CD4-positive, alpha-beta T cell (primary cell): Measurements from ENCODE around the gene DNAL1. TPM values are rescaled to one million over a fixed set of nuclear protein-coding genes. Genes with fewer than 3 reads are reported as not detected.

Experiments used
- ATAC-seq: fragments of 200-7000 bp; cut with Tn5 transposase; one replicate; pipeline ENCODE4 v1.10.0; 2022; ENCODE audit warnings: mild to moderate bottlenecking; ENCODE audit not compliant: poor library complexity
- CTCF ChIA-PET: fragments of 350-600 bp; sonication (Branson Sonifier 250); formaldehyde crosslinking; loops from one replicate; lab custom pipeline; 2021; ENCODE audit warnings: antibody characterized with exemption, inconsistent platforms; lab: Charles Lee
- POLR2A ChIA-PET: fragments of 350-600 bp; sonication (Branson Sonifier 250); formaldehyde crosslinking; loops from one replicate; lab custom pipeline; 2021; ENCODE audit warnings: antibody characterized with exemption, inconsistent platforms; lab: Charles Lee
- DNase-seq, 14 experiments: peaks; one replicate each; pipeline ENCODE4 v3.0.0-alpha.2; 2013 to 2020; ENCODE audit warnings: mixed read lengths in 2 of 14
- H3K27ac ChIP-seq, 2 donors: one replicate each; pipeline versions ENCODE4 v1.5.1 to v1.7.0; 2013; ENCODE audit warnings: low read length in 2 of 2, low read depth in 1 of 2, mild to moderate bottlenecking in 1 of 2
- H3K27me3 ChIP-seq, 2 experiments: 1 replicate in 1 of 2; 2 replicates in 1 of 2; pipeline versions ENCODE4 v1.6.1 to v1.7.0; 2013; ENCODE audit warnings: low read length in 2 of 2, control low read depth in 1 of 2, mild to moderate bottlenecking in 1 of 2, moderate library complexity in 1 of 2; ENCODE audit not compliant: insufficient read depth in 2 of 2, control insufficient read depth in 1 of 2
- H3K36me3 ChIP-seq: one replicate; pipeline ENCODE4 v1.6.1; 2013; ENCODE audit warnings: low read length, control low read depth; ENCODE audit not compliant: insufficient read depth
- H3K4me1 ChIP-seq: one replicate; pipeline ENCODE4 v1.6.1; 2013; ENCODE audit warnings: low read length, control low read depth; ENCODE audit not compliant: insufficient read depth
- H3K4me3 ChIP-seq: one replicate; pipeline ENCODE4 v1.5.1; 2013; ENCODE audit warnings: mild to moderate bottlenecking, low read length, moderate library complexity
- H3K9me3 ChIP-seq, 2 experiments: 1 replicate in 1 of 2; 2 replicates in 1 of 2; pipeline versions ENCODE4 v1.6.1 to v1.7.0; 2013; ENCODE audit warnings: low read length in 2 of 2, mild to moderate bottlenecking in 2 of 2, control low read depth in 1 of 2, moderate library complexity in 1 of 2; ENCODE audit not compliant: control insufficient read depth in 1 of 2, insufficient read depth in 1 of 2
- H3K27ac Mint-ChIP-seq: one replicate; pipeline ENCODE4 v1.8.0; 2020; ENCODE audit warnings: mixed read lengths
- H3K27me3 Mint-ChIP-seq: one replicate; pipeline ENCODE4 v1.8.0; 2021; ENCODE audit warnings: mixed read lengths
- H3K36me3 Mint-ChIP-seq: one replicate; pipeline ENCODE4 v1.8.0; 2021; ENCODE audit warnings: low read depth, mixed read lengths
- H3K4me1 Mint-ChIP-seq: one replicate; pipeline ENCODE4 v1.8.0; 2021; ENCODE audit warnings: low read depth, mixed read lengths
- H3K4me3 Mint-ChIP-seq: one replicate; pipeline ENCODE4 v1.8.0; 2020; ENCODE audit warnings: mild to moderate bottlenecking, mixed read lengths
- H3K9me3 Mint-ChIP-seq: one replicate; pipeline ENCODE4 v1.8.0; 2020; ENCODE audit warnings: mixed read lengths
- CTCF ChIP-seq: fragments of 200-600 bp; IDR thresholded peaks from one replicate; pipeline ENCODE4 v1.8.0; 2022; ENCODE audit warnings: antibody characterized with exemption, mild to moderate bottlenecking
- intact Hi-C, 2 experiments: fragments of 100-400 bp; cut with DNase I in 1 of 2; cut with micrococcal nuclease in 1 of 2; formaldehyde crosslinking; loops; one replicate each; pipeline versions ENCODE4 v1.15.1 to v1.9.0; 2023 to 2025; cut with DNase I, micrococcal nuclease
- total RNA-seq, 174 experiments: library from RNA in 2 of 174; stranded (reverse) in 2 of 174; gene quantifications; one replicate each; pipeline ENCODE4 v1.2.3 and lab custom pipeline; 2021 to 2026

DNAL1 gene
- total RNA-seq, 2 experiments from 2014 or later, result 2.9 to 3.7 TPM

DNA sequence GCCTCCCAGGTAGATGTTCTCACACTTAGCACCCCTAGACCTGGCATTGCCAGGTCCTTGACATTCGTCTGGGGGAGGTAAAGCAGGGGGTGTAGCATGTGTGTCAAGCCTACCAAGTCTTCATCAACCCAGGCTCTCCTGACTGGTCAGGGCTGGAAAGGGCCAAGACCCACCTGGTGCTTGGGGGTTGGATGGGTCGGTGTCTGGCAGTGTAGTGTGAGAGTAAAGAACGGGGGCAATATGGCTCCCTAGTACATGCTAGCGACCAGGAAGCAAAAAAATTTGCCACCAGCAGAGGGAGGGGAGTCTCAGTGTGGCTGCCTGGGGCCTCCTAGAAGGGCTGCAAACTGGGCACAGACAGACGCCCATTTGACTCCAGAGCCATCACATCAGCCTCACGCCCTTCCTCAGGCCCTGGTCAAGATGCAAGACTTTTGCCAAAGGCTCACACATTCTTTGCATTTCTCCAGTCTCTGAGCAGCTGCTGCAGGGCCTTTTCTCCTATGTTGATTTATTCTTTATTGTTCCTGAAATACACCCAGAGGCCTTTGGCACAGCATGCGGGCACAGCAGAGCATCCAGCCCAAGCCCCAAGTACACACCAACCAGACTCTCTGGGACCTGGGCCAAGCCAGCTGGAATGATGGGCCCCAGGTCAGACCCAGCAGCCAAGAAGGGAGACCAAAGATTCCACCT, 107.7 kb downstream of the DNAL1 start:
- Mint-ChIP-seq H3K4me1 (peaks cover 100% of the 10 kb centered on the region), H3K27ac (peak overlapping the region; percentile 99), H3K36me3 (peaks cover 4% of the 10 kb centered on the region), H3K27me3 (no peaks in the 10 kb centered on the region), H3K4me3 (peak overlapping the region; percentile 88), H3K9me3 (no peaks in the 10 kb centered on the region)
- no peaks in the 10 kb centered on the region for H3K9me3 ChIP-seq
- H3K27ac ChIP-seq, result peak overlapping the region; percentile 85 to 88
- DNase-seq (peak in 8 of 14 experiments; percentile 26 to 80 (median 55)), ATAC-seq (peak; percentile 44)
- H3K36me3 ChIP-seq, result peaks cover 2% of the 10 kb centered on the region
- ChIA-PET POLR2A (interaction anchor here (1.0 to 20.1 kb wide), 5 partner anchors 7 to 99 kb away, joined by 3 to 430 read pairs (median 40); partner anchors contain the start of gene PTGR2), CTCF (interaction anchor here (0.8 to 6.3 kb wide), 8 partner anchors 9 to 36 kb away, joined by 3 to 31 read pairs (median 6); no protein-coding TSS in a partner anchor)
- intact Hi-C loops, result loop anchor here (2.0 to 5.0 kb wide), 4 partner anchors 24 to 72 kb away; no protein-coding TSS in a partner anchor
- H3K4me3 ChIP-seq, result peak overlapping the region; percentile 10
- H3K27me3 ChIP-seq, result no peaks in the 10 kb centered on the region
- TF ChIP-seq CTCF, result no peak
- H3K4me1 ChIP-seq, result peaks cover 95% of the 10 kb centered on the region

Other genes with a start within 250 kb of the DNAL1 start
- gene NUMB, start 186.4 kb upstream of the DNAL1 start, total RNA-seq, result 10 to 100 TPM; 27.9 to 31.5 TPM
- 10 to 100 TPM; 26.7 to 28.5 TPM for gene RIOX1, start 154.1 kb upstream of the DNAL1 start, total RNA-seq
- 1 to 10 TPM; 2.9 to 3.7 TPM for gene ACOT1, start 107.8 kb upstream of the DNAL1 start, total RNA-seq
- gene HEATR4, start 86.0 kb upstream of the DNAL1 start, total RNA-seq, result not detected
- 10 to 100 TPM; 16.1 to 17.6 TPM for gene ACOT2, start 75.8 kb upstream of the DNAL1 start, total RNA-seq
- gene ACOT4, start 53.1 kb upstream of the DNAL1 start, total RNA-seq, result 1 to 10 TPM; 1.0 to 1.2 TPM
- gene ACOT6, start 32.5 kb upstream of the DNAL1 start, total RNA-seq, result not detected
- gene PNMA1, start 69.4 kb downstream of the DNAL1 start, total RNA-seq, result 10 to 100 TPM; 52.6 to 55.9 TPM
- gene PTGR2, start 206.8 kb downstream of the DNAL1 start, total RNA-seq, result 1 to 10 TPM in 1 of 2 experiments, under 1 TPM in 1; 0.70 to 1.1 TPM
- gene ZNF410, start 241.9 kb downstream of the DNAL1 start, total RNA-seq, result 10 to 100 TPM; 74.3 to 81.1 TPM